RWPE2 (cell line): ENCODE data around the gene LEMD1.
A peak's percentile ranks its signal among the peaks of the same experiment; 100 is the strongest.

Experiments
- ATAC-seq: fragments of 200-7000 bp; cut with Tn5 transposase; 3 replicates; pipeline ENCODE4 v1.9.1; 2021; ENCODE audit warnings: low read depth
- DNase-seq: peaks from one replicate; pipeline ENCODE4 v3.0.0-alpha.2; 2020; ENCODE audit warnings: low spot score
- H3K27ac ChIP-seq: fragments of 450-650 bp; 2 replicates; pipeline ENCODE4 v1.5.1; 2017; ENCODE audit warnings: mild to moderate bottlenecking; ENCODE audit not compliant: poor library complexity, severe bottlenecking
- H3K27me3 ChIP-seq: fragments of 250-450 bp; sonication (Bioruptor Pico); 2 replicates; pipeline ENCODE4 v1.5.1; 2021; ENCODE audit warnings: mild to moderate bottlenecking, moderate library complexity; ENCODE audit not compliant: insufficient read depth, poor library complexity, severe bottlenecking
- H3K36me3 ChIP-seq: fragments of 250-450 bp; sonication (Bioruptor Pico); 2 replicates; pipeline ENCODE4 v1.5.1; 2020; ENCODE audit warnings: low read depth, mild to moderate bottlenecking, moderate library complexity
- H3K4me1 ChIP-seq: fragments of 250-450 bp; sonication (Bioruptor Pico); 2 replicates; pipeline ENCODE4 v1.5.1; 2021; ENCODE audit warnings: mild to moderate bottlenecking, moderate library complexity; ENCODE audit not compliant: insufficient read depth, poor library complexity, severe bottlenecking
- H3K4me3 ChIP-seq: fragments of 250-450 bp; sonication (Bioruptor Pico); 2 replicates; pipeline ENCODE4 v1.5.1; 2021; ENCODE audit warnings: mild to moderate bottlenecking, moderate library complexity; ENCODE audit not compliant: severe bottlenecking
- H3K9me3 ChIP-seq: fragments of 250-450 bp; sonication (Bioruptor Pico); 2 replicates; pipeline ENCODE4 v1.5.1; 2021; ENCODE audit warnings: mild to moderate bottlenecking, moderate library complexity; ENCODE audit not compliant: severe bottlenecking
- TF ChIP-seq, protein P1 (sequence below): fragments of 450-650 bp; IDR thresholded peaks from one replicate; pipeline ENCODE4 v1.5.1; 2017; ENCODE audit warnings: mild to moderate bottlenecking, moderate library complexity; ENCODE audit not compliant: poor library complexity, severe bottlenecking

The LEMD1 gene

DNA sequence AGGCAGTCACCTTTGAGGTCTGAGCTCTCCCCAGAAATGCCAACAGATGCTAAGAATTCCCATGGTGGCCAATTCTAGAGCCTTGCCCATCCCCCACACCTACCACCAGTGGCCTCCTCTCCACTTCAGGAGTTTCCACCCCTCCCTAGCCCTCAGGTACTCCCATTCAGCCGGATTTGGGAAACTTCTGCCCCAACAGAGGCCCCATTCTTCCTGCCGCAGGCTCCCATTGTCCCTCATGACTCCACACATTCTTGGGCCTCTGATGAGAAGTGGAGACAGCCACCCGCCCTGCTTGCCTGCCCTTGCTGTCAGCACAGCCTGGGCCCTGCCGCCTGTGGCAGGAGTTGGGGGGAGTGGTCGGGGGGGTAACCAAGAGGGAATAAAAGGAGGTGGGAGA lies 29.3 kb upstream of the LEMD1 start:
- peaks cover 6% of the 10 kb centered on the region; the same call in 1 of the 2 replicates for H3K36me3 ChIP-seq
- peaks cover 20% of the 10 kb centered on the region for H3K4me1 ChIP-seq
- peaks cover 14% of the 10 kb centered on the region for H3K27me3 ChIP-seq
- ATAC-seq (no peak), DNase-seq (no peak)
- H3K27ac ChIP-seq: peak overlapping the region; percentile 93
- TF ChIP-seq, protein P1, sequence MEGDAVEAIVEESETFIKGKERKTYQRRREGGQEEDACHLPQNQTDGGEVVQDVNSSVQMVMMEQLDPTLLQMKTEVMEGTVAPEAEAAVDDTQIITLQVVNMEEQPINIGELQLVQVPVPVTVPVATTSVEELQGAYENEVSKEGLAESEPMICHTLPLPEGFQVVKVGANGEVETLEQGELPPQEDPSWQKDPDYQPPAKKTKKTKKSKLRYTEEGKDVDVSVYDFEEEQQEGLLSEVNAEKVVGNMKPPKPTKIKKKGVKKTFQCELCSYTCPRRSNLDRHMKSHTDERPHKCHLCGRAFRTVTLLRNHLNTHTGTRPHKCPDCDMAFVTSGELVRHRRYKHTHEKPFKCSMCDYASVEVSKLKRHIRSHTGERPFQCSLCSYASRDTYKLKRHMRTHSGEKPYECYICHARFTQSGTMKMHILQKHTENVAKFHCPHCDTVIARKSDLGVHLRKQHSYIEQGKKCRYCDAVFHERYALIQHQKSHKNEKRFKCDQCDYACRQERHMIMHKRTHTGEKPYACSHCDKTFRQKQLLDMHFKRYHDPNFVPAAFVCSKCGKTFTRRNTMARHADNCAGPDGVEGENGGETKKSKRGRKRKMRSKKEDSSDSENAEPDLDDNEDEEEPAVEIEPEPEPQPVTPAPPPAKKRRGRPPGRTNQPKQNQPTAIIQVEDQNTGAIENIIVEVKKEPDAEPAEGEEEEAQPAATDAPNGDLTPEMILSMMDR: no peak
- no peaks in the 10 kb centered on the region for H3K9me3 ChIP-seq
- no peak overlapping the region for H3K4me3 ChIP-seq

DNA sequence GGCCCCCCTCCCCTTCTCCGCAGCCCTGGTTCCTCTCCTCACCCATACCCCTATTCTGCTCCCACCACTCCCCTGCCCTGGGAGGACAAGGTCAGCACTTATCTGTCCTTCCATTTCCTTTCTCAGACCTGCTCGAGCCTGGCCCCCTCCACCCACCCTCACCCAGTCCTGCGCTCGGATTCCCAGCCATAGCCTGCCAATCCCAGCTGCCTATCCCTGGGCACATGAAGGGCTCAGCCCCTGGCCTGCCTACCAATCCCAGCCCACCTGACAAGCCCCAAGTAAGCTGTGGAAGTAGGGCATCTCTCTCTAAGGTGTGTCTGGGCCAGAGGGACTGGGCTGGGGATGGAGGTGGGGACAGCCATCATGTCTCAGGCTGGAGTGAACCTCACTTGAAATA lies 28.6 kb upstream of the LEMD1 start:
- Histone ChIP-seq H3K4me1 (peaks cover 26% of the 10 kb centered on the region), H3K9me3 (no peaks in the 10 kb centered on the region), H3K27ac (peak overlapping the region; percentile 93), H3K4me3 (no peak overlapping the region), H3K27me3 (peaks cover 6% of the 10 kb centered on the region), H3K36me3 (peaks cover 6% of the 10 kb centered on the region; the same call in 1 of the 2 replicates)
- TF ChIP-seq, protein P1: no peak
- no peak for DNase-seq
- ATAC-seq: 0 out of 3 replicates have a peak, but pooled peaks have one; percentile 1

DNA sequence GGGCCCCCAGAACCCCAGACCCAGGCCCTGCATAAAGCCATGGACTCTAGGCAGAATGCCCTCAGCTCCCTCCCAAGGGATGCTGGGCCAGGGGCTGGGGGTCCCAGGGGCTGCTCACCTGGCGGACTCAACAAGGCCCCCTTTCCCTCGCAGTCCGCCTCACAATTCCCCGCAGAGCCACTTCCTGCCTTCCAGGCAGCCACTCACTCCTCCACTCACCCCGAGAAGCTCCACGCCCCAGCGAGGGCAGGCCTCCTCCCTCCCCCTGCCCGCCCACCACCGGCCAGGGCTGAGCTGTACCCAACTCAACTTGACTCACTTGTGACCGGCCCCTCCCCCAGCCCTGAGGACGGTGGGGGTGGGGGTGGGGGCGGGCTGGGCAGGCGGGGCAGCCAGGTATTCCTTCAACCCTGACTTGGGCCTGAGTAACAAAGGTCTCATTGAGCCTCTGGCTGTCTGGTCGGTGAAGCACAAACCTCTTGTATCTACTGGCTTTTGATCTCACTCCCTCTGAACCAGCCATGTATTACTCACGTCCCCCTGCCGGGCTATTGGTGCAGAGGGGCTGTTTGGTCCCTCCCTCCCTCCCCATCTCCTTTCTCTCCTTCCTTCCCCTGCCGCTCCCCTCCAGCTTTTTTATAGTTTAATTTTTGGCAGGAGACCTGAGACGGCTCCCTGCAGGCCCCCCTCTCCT lies 28.0 kb upstream of the LEMD1 start:
- peaks cover 6% of the 10 kb centered on the region; the same call in 1 of the 2 replicates for H3K36me3 ChIP-seq
- no peaks in the 10 kb centered on the region for H3K9me3 ChIP-seq
- DNase-seq (peak; percentile 96), ATAC-seq (peak; percentile 88)
- peak overlapping the region; percentile 93 for H3K27ac ChIP-seq
- peaks cover under 1% of the 10 kb centered on the region for H3K27me3 ChIP-seq
- peak overlapping the region; percentile 47 for H3K4me3 ChIP-seq
- TF ChIP-seq, protein P1: no peak
- peaks cover 31% of the 10 kb centered on the region for H3K4me1 ChIP-seq

DNA sequence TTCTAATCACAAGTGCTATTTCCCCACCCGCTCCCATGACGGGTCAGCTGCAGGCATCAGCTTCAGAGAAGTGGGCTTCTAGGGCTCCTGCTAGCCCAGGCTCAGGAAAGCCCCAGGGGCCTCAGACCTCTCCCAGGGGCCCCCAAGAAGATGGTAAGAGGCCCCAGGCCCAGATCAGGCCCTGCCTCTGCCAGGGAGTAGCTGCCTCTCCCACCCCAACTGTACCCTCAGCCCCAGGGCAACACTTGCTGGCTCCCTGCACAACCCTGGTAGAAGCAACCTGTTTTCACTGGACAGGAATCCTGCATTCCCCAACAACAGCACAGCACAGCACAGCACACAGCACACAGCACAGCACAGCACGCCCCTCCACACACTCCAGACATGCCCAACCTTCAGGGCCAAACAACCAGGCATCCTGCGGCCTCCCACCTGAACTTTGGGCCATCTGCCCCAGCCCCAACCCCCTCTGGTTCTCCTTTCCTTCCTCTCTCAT lies 27.4 kb upstream of the LEMD1 start:
- Histone ChIP-seq H3K27me3 (no peaks in the 10 kb centered on the region), H3K36me3 (peaks cover 6% of the 10 kb centered on the region; the same call in 1 of the 2 replicates), H3K4me1 (peaks cover 33% of the 10 kb centered on the region), H3K4me3 (peak overlapping the region; percentile 47), H3K9me3 (no peaks in the 10 kb centered on the region), H3K27ac (peak overlapping the region; percentile 93)
- ATAC-seq: peak; percentile 4; the same call in 2 of the 3 replicates
- no peak for DNase-seq
- TF ChIP-seq, protein P1: no peak
